ENCODE results near the gene KRT33B. TPM values are rescaled to one million over a fixed set of nuclear protein-coding genes. Genes with fewer than 3 reads are reported as not detected.

Gene KRT33B
- total and polyA plus RNA-seq, 2 of the 8 experiments (the other 6 are each of a cell fraction or from before 2014, with no cell fraction given), result not detected

DNA sequence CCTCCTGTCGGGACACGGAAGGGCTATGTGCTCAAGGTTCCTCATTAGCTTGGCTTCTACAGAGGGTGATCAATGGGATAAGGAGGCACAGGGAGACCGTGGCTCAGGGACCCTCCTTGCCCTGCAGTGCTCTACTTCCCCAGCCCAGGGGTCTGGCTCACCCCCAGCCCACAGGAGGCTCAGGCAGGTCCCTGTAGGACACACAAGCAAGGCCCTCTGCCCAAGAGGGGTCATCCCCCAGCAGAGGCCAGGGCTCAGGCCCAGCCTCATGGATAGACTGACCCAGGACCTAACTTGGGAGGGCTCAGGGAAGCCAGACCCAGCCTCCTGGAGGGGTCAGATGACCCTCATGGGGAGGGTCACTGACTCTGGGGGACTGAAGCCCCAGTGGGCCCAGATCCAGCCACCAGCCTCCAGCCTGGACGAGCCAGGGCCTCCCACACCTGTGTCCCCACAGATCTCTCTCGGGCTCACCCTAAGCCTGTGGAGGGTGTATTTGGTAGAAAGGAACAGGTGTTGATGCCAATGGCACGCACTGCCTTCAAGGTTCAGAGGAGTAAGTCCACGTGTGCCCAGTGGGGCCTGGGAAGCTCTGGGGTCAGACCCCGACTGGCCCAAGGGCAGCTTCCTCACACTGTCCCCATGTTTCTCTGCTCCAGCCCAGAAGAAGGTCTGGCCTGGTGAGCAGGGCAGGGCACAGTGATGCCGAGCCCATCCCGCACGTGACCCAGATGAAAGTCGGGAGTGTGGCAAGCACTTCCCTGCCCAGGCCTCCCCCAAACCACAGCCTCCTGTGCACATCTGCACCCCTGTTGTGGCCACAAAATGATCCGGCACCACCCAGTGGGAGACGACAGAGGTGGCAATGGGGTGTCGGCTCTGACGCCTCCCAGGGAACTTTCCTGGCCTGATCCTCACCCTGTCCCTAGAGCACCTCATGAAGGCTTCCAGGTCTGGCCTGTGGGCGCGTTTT, 43.2 kb downstream of the KRT33B start:
- POLR2A ChIA-PET (ENCODE audit: partially characterized antibody), result no interaction called here
- WGBS, 2 experiments (ENCODE audit: extremely low coverage in 1 of 2, insufficient coverage in 1 of 2, insufficient read length in 1 of 2, insufficient replicate concordance in 2 of 2, low coverage in 1 of 2, low lambda C conversion rate in 2 of 2, missing lambda C conversion rate in 1 of 2), result 89% methylated on average over 16 of the region's 18 CpGs; no CpG with 5 or more reads in 1 of the 2 experiments

More for the DNA sequence above, 43.2 kb downstream of the KRT33B start:
- Histone ChIP-seq H3K79me2 (ENCODE audit: control insufficient read depth in 1 of 2, insufficient read depth in 2 of 2, low read length in 2 of 2) (no peaks in the 10 kb centered on the region), H4K8ac (ENCODE audit: extremely low read depth, insufficient read depth, low read length) (peak overlapping the region; percentile 76; the same call in 1 of the 2 replicates), H4K5ac (ENCODE audit: insufficient read length, low read depth, low read length) (no peak overlapping the region), H3K9ac (replicated peaks in 1 of 4; ENCODE audit: extremely low read depth in 1 of 4, low read depth in 3 of 4, low read length in 3 of 4) (no peak overlapping the region), H3K27me3 (replicated peaks in 1 of 4; ENCODE audit: control insufficient read depth in 3 of 4, extremely low read depth in 1 of 4, insufficient read depth in 3 of 4, low read length in 3 of 4) (no peaks in the 10 kb centered on the region), H3K9me3 (ENCODE audit: insufficient read depth in 2 of 2, low read depth in 1 of 2, low read length in 1 of 2) (no peaks in the 10 kb centered on the region), H3K36me3 (ENCODE audit: control insufficient read depth in 2 of 4, insufficient read depth in 4 of 4, low read length in 3 of 4) (no peaks in the 10 kb centered on the region), H3K23me2 (ENCODE audit: low read depth, low read length) (no peaks in the 10 kb centered on the region), H3K79me1 (ENCODE audit: low read depth, low read length) (no peaks in the 10 kb centered on the region), H3K27ac (ENCODE audit: low read depth, low read length) (no peak overlapping the region), H3K14ac (ENCODE audit: insufficient read length) (no peak overlapping the region), H2BK15ac (ENCODE audit: low read length) (no peak overlapping the region), H3K4me1 (replicated peaks in 1 of 4; ENCODE audit: control insufficient read depth in 3 of 4, insufficient read depth in 4 of 4, low read length in 3 of 4) (no peaks in the 10 kb centered on the region; a peak in 1 of 7 replicates), H3K18ac (ENCODE audit: extremely low read depth, low read length) (no peak overlapping the region; the same call in 1 of the 2 replicates), H2BK12ac (ENCODE audit: low read depth, low read length) (no peak overlapping the region), H2BK120ac (replicated peaks; ENCODE audit: low read depth, low read length) (no peak overlapping the region), H3K23ac (ENCODE audit: insufficient read length) (no peak overlapping the region), H3K4me2 (ENCODE audit: insufficient read depth in 1 of 2, low read depth in 2 of 2, low read length in 2 of 2) (no peak overlapping the region), H3K4me3 (ENCODE audit: extremely low read depth in 1 of 4, insufficient read depth in 2 of 4, low read depth in 3 of 4, low read length in 4 of 4) (no peak overlapping the region), H3K4ac (replicated peaks; ENCODE audit: insufficient read length, low read depth, low read length) (no peak overlapping the region), H4K91ac (replicated peaks; ENCODE audit: insufficient read length, low read length) (no peak overlapping the region), H4K20me1 (replicated peaks in 1 of 2; ENCODE audit: control insufficient read depth in 1 of 2, insufficient read depth in 2 of 2, low read length in 2 of 2) (no peaks in the 10 kb centered on the region), H2AK5ac (ENCODE audit: low read depth, low read length) (no peak overlapping the region), H2BK5ac (ENCODE audit: low read depth, low read length) (no peak overlapping the region), H2AFZ (ENCODE audit: low read length) (no peak overlapping the region), H3K56ac (replicated peaks; ENCODE audit: insufficient read length, low read depth, low read length) (no peak overlapping the region), H2BK20ac (ENCODE audit: low read length) (no peak overlapping the region)
- TF ChIP-seq NRF1 (IDR thresholded peaks at IDR 0.05; ENCODE audit: low read depth, low read length) (no peak), RAD21 (IDR thresholded peaks at IDR 0.05 in 1 of 2, conservative IDR thresholded peaks at IDR 0.05 in 1 of 2; ENCODE audit: low read depth in 2 of 2, low read length in 2 of 2) (no peak), TAF1 (IDR thresholded peaks at IDR 0.05; ENCODE audit: low read depth, low read length) (no peak)
- TF ChIP-seq, protein P1, sequence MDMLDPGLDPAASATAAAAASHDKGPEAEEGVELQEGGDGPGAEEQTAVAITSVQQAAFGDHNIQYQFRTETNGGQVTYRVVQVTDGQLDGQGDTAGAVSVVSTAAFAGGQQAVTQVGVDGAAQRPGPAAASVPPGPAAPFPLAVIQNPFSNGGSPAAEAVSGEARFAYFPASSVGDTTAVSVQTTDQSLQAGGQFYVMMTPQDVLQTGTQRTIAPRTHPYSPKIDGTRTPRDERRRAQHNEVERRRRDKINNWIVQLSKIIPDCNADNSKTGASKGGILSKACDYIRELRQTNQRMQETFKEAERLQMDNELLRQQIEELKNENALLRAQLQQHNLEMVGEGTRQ (IDR thresholded peaks at IDR 0.05; ENCODE audit: low read length), result no peak
- CTCF ChIA-PET (ENCODE audit: partially characterized antibody), result interaction anchor here (0.6 to 1.7 kb wide), 2 partner anchors 463 to 868 kb away, joined by 3 to 4 read pairs; no protein-coding TSS in a partner anchor
- no peak for DNase-seq (ENCODE audit: low read depth in 1 of 2, low spot score in 2 of 2)
- no peak for FAIRE-seq
